ENCODE data around the gene CD99. TPM values are rescaled to one million over a fixed set of nuclear protein-coding genes. Genes with fewer than 3 reads are reported as not detected.

CD99 gene
- polyA plus RNA-seq, 1 of the 3 experiments (the other 2 are of a cell fraction), result 346 TPM

DNA sequence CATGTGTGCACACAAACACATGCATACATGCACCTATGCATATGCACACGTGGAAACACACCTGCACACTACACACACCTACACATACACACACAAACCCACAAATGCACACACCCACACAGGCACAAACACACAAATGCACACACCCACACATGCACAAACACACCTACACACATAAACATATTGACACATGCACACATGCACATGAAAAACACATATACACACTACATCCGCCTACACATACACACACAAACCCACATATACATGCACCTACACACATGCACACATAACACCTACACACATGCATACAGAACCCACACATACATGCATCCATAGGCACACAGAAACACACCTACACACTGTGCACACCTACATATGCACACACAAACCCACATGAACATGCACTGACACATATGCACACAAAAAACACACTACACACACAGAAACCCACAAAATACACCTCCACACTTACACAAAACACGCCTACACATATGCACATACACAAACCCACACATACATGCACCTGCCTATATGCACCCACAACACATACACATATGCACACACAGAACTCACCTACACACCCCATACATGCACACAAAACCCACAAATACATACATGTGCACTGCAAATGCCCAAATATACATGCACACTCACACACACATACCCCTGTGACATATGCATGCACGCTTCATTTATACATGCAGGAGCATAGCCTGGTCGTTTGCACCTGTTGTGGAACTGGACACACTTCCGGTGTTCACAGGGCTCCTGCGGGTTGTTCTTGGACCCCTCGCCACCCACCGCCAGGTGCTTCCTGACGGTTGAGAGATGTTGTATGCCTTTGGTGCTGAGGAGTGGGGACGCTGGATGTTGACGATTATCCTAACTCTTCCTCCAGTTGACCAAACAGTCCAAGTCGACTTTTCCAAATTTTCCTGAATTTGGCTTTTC lies 22.1 kb downstream of the CD99 start:
- no peak for DNase-seq
- POLR2A ChIA-PET, result no interaction called here
- WGBS (ENCODE audit: low lambda C conversion rate), result 46% methylated on average over 11 of the region's 13 CpGs
- Histone ChIP-seq H2AFZ (ENCODE audit: low read depth) (no peak overlapping the region), H3K9ac (no peak overlapping the region), H3K9me3 (no peaks in the 10 kb centered on the region), H3K79me2 (ENCODE audit: insufficient read depth) (peaks cover 50% of the 10 kb centered on the region), H3K4me3 (ENCODE audit: low read depth in 2 of 2, low read length in 1 of 2) (no peak overlapping the region), H3K4me1 (ENCODE audit: control insufficient read depth in 1 of 2, insufficient read depth in 2 of 2, low read depth in 1 of 2, low read length in 1 of 2) (peaks cover 0 to 23% of the 10 kb centered on the region in 2 experiments; a peak in 2 of 4 replicates), H3K9me2 (no peaks in the 10 kb centered on the region), H4K20me1 (ENCODE audit: insufficient read depth) (peaks cover 27% of the 10 kb centered on the region; the same call in 1 of the 2 replicates), H3K4me2 (no peak overlapping the region), H3K36me3 (replicated peaks in 1 of 2; ENCODE audit: control insufficient read depth in 1 of 2, insufficient read depth in 2 of 2, low read length in 1 of 2) (peaks cover 0 to 12% of the 10 kb centered on the region in 2 experiments), H3F3A (replicated peaks; ENCODE audit: insufficient read depth) (peaks cover 27% of the 10 kb centered on the region), H3K27ac (ENCODE audit: low read depth in 2 of 2, low read length in 1 of 2) (no peak overlapping the region), H3K27me3 (ENCODE audit: insufficient read depth) (peaks cover 5% of the 10 kb centered on the region)
- TF ChIP-seq, protein P1, sequence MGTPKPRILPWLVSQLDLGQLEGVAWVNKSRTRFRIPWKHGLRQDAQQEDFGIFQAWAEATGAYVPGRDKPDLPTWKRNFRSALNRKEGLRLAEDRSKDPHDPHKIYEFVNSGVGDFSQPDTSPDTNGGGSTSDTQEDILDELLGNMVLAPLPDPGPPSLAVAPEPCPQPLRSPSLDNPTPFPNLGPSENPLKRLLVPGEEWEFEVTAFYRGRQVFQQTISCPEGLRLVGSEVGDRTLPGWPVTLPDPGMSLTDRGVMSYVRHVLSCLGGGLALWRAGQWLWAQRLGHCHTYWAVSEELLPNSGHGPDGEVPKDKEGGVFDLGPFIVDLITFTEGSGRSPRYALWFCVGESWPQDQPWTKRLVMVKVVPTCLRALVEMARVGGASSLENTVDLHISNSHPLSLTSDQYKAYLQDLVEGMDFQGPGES (IDR thresholded peaks at IDR 0.05; ENCODE audit: low read depth, low read length), result no peak
- TF ChIP-seq NRF1 (IDR thresholded peaks at IDR 0.05; ENCODE audit: low read depth, low read length) (no peak), FOXM1 (IDR thresholded peaks at IDR 0.05; ENCODE audit: low read depth) (no peak), RCOR1 (IDR thresholded peaks at IDR 0.05; ENCODE audit: low read length) (no peak), TAF1 (IDR thresholded peaks at IDR 0.05; ENCODE audit: borderline replicate concordance, low read depth, low read length) (no peak), FOSL2 (IDR thresholded peaks at IDR 0.05; ENCODE audit: borderline replicate concordance, low read depth) (no peak), ELF1 (IDR thresholded peaks at IDR 0.05) (no peak), EZH2phosphoT487 (IDR thresholded peaks at IDR 0.05; ENCODE audit: borderline replicate concordance, low read depth) (no peak), JUND (IDR thresholded peaks at IDR 0.05) (no peak), TEAD4 (IDR thresholded peaks at IDR 0.05; ENCODE audit: borderline replicate concordance, insufficient read depth) (no peak), GABPA (IDR thresholded peaks at IDR 0.05; ENCODE audit: low read depth) (no peak), SIN3A (IDR thresholded peaks at IDR 0.05; ENCODE audit: borderline replicate concordance, low read depth, low read length) (no peak)
- TF ChIP-seq, protein P2, sequence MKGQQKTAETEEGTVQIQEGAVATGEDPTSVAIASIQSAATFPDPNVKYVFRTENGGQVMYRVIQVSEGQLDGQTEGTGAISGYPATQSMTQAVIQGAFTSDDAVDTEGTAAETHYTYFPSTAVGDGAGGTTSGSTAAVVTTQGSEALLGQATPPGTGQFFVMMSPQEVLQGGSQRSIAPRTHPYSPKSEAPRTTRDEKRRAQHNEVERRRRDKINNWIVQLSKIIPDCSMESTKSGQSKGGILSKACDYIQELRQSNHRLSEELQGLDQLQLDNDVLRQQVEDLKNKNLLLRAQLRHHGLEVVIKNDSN (IDR thresholded peaks at IDR 0.05; ENCODE audit: borderline replicate concordance, low read depth), result no peak
- TF ChIP-seq, protein P3, sequence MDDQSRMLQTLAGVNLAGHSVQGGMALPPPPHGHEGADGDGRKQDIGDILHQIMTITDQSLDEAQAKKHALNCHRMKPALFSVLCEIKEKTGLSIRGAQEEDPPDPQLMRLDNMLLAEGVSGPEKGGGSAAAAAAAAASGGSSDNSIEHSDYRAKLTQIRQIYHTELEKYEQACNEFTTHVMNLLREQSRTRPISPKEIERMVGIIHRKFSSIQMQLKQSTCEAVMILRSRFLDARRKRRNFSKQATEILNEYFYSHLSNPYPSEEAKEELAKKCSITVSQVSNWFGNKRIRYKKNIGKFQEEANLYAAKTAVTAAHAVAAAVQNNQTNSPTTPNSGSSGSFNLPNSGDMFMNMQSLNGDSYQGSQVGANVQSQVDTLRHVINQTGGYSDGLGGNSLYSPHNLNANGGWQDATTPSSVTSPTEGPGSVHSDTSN (IDR thresholded peaks at IDR 0.05), result no peak
- CTCF ChIA-PET, result no interaction called here
